NCI-H748 (cell line): Measurements from ENCODE around the gene ITPR1.

ENCODE experiments used
- DNase-seq: peaks from one replicate; lab custom pipeline; 2025; ENCODE audit not compliant: unreplicated experiment; lab: John Stamatoyannopoulos, UW

ITPR1 gene

GRCh38 chr3:4711680-4711992, 218.5 kb downstream of the ITPR1 start:
- no peak for DNase-seq

DNA sequence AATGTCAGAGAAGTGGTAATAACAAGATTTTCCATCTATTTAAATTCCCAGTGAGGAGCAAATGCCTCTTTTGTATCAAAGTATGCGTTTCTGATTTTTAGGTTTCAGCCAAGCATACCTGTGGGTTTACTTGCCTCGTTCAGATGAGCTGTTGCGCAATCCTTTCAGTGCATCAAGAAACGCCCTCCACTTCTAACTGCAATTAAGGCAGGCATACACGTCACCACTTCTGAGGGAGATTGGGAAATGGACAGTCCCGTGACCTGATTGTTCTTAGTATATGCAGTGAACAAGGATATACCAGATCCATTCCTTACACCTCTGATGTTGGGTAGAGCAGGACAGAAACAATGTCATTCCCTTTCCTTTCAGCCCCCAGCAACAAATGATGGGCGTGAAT, 219.0 kb downstream of the ITPR1 start:
- DNase-seq = peak; percentile 70

DNA sequence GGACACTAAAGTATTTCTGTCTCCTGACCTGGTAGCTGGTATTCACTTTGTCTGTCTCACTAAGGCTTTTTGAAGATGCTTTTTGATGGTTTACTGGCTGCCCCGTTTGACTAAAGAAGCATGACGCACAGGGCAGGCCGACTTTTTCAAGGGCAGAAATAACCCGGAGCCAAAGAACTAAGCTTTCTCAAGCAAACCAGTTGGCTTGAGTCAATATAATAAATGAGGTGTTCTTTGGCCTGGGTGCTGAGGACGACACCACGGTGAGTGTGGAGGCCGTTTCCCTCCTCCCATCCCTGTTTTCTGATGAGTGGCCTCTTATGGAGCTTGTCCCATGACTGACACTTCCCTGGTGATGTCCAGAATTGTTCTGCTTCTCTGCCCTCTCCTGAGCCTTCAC, 220.9 kb downstream of the ITPR1 start:
- no peak for DNase-seq

DNA sequence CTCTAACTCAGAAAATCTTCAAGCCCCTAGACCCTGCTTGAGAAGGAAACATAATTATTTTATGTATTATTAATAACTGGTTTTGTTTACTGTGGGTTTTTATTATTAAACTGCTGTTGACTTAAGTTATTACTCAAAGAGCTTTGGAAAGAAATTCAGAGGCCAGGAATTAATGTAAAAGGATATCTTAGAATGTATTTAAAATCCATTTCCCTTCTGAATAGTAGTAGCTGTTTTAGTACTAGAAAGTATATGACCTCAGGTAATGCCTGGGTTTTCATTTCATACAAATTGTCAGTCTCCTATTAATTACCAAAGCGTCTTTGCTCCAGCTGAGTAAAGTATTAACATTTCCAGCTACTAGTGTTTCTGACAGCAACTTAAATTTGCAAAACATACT, 223.1 kb downstream of the ITPR1 start:
- no peak for DNase-seq

DNA sequence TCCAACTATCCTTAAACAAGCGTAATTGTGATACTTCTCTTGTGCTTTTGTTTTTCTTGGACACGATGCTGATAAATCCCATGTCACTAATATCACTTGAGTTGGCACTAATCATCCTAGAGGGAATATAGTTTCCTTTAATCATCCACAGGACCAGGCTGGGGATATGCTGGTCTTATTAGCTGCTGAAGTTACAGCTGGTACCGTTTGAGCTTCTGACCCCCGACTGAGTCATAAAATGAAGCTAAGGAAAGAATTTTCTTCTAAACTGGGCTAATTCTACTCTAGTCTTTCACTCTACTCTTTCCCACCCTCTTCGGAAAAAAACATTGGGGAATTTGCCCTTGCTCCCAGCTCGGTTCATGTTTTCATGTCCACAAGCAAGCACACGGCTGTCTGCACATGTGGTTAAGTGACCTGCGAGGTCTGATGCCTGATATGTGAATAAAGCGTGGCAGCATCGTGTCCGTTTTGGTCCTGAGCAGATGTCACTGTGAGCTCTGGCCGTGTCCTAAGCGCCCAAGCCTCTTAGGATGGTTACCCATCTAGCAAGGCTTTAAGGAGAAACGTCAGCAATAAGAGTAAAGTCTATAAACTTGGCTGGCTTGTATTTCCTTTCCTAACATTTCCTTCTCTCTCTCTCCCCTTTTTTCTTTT, 223.7 kb downstream of the ITPR1 start:
- DNase-seq = no peak

DNA sequence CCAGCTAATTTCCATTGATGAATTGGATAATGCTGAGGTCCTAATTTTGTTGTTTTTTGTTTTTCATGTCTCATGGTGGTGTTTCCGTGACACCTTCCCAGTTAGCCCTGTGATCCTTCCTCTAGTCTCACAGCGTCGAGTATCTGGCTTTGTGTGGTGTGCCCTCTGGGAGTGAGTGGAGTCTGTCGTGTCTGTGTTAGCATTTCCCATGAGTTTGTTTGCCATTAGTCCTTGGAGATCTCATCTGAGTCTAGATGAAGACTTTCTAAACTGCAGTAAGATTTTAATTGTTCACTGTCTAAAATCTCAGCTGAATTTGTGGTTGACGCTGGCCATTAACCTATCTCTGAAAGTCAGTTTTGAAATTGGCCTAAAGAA, 224.2 kb downstream of the ITPR1 start:
- DNase-seq = no peak

- no peak for DNase-seq
Observed at GRCh38 chr3:4718179-4718736, 225.1 kb downstream of the ITPR1 start.

DNA sequence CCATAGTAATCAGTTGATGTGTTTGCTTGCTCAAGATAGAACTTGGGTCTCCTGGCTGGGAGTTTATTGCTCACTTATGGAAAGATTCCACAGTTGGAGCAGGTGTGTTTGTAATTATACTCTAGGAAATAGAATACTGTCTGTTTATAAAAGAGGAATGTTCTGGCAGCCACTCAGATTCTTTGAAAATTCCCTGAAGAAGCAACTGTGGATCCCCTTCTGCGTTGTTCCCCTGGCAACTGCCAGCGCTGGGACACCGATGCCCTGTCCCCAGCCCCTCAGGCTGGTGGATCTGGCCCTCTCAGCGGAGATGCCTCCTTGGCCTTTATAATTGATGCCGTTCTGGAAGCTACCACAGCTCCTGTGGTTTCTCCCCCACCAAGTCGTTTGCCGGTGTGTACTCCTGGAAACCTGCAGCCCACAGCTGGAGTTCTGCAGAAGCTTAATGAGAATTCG, 225.9 kb downstream of the ITPR1 start:
- peak; percentile 36 for DNase-seq

GRCh38 chr3:4720316-4721075, 227.3 kb downstream of the ITPR1 start:
- peak; percentile 79 for DNase-seq

DNA sequence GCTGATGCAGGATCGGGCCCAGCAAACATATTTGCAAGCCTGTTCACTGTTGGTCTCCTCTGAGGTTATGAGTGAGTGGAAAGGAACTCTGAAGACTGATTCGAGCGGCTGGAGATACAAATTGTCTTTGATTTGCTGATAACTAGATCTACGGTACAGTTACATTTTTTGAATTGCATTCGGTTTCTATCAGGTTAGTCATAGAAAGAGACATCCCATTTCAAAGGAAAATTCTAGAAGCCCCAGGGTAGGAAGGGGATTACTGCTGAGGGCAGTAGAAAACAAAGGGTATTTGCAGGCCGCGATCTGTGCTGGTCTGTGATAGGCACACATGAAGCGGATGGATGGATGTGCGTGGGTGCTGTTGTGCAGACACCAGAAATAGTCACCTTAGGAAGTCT, 228.4 kb downstream of the ITPR1 start:
- no peak for DNase-seq

- DNase-seq = peak; percentile 62
Observed at GRCh38 chr3:4722103-4722502, 229.0 kb downstream of the ITPR1 start.

DNA sequence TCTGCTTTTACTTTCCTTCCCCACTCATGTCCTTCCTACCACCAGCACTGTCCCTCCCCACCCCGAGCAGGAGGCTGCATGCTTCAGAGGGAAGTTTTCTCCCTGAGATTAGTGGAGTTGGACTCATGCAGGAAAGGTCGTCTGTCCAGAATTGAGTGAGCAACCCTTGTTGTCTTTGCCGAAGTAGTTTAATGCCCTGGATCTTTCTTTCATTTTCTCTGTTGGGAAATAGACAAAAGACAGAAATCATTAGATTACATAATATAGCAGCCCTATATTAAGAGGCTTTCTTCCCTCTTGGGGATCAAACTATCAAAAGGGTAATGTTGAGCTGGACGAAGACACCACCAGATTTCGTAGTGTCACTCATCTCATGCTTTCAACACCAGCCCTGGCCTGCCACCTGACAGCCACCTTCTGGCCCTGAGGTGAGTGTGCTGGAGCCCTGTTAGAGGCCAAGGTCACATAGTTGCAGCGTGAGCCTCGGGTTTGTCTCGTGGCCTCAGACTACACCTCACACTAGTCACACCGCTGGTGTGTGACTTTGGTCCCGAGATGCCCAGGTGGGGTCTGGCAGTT, 231.0 kb downstream of the ITPR1 start:
- DNase-seq = no peak

GRCh38 chr3:4726549-4726948, 233.4 kb downstream of the ITPR1 start:
- DNase-seq = no peak

- DNase-seq = no peak
Observed at GRCh38 chr3:4729061-4729973, 236.2 kb downstream of the ITPR1 start.

GRCh38 chr3:4730719-4731118, 237.6 kb downstream of the ITPR1 start:
- peak; percentile 82 for DNase-seq

- DNase-seq = no peak
Observed at GRCh38 chr3:4731543-4732111, 238.5 kb downstream of the ITPR1 start.

DNA sequence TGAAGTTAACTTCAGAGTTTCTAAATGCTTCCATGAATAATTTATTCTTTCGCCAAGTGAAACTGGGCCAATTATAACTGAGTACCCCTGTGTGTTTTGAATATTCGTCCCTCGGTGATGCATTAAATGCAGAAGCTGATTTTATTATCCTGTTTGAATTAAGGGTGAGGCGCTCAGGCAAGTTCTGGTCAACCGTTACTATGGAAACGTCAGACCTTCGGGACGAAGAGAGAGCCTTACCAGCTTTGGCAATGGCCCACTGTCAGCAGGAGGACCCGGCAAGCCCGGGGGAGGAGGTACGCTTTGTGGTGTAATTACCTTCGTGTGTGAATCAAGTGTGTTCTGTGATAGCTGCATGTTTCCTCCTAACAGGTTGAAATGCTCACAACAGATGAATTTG, 239.8 kb downstream of the ITPR1 start:
- peak; percentile 96 for DNase-seq

DNA sequence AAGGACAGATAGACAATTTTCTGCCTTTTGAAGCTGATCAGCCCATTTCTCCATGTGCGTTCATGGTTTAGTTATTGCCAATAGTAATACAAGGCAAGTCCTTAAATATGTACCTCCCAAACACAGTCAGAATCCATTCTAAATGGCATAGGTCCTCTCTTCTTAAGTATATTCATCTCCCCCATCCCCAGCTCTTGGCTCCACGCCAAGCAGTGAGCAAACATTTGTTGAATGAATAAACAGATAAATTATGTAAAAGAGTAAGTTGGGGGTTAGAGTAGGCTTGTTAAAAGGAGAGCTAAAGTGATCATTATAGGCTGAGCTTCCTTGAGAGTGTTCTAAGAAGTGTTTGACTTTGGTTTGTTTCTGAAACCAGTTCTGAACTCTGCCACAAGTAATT, 241.3 kb downstream of the ITPR1 start:
- peak; percentile 91 for DNase-seq

- peak; percentile 39 for DNase-seq
Observed at GRCh38 chr3:4735243-4735642, 242.1 kb downstream of the ITPR1 start.

DNA sequence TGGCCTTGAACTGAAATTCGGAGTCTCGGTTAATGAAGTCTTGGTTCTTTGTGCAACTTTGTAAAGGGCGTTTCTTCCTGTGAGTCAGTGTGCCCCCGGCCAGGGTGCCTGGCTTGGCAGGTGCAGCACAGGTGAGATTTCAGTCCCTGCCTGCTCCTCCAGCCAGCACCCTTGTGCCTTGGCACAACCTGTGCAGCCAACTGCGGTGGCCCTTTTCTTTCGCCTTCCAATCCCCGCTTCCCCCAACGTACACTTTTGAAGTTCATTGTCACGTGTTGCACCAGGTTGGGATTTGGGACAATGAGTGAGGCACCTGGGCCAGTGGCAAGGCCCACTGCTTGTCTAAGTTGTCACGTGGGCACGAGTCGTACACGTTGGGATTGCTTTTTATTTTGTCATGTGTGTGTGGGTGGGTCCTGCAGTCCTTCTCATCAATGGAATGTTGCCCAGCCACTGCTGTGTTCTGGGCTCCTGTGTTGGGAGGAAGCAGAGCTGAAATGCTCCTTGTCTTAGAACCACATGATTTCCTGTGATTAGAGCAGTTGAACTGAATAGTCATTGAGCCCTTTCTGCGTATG, 243.2 kb downstream of the ITPR1 start:
- no peak for DNase-seq
